T-helper 17 cell (primary cell): Measurements from ENCODE around the gene PPIA. TPM values are rescaled to one million over a fixed set of nuclear protein-coding genes. Genes with fewer than 3 reads are reported as not detected.
"Not testable (repeated sequence)": the region's sequence is repeated elsewhere in the genome, so short reads cannot be mapped to it uniquely, and the experiment has no call there.

Source experiments
- ATAC-seq: fragments of 150-1000 bp; cut with Tn5 transposase; 2 replicates; pipeline ENCODE4 v1.10.0; 2021; ENCODE audit warnings: mild to moderate bottlenecking, moderate library complexity
- DNase-seq, 3 donors: peaks; one replicate each; pipeline versions ENCODE4 v3.0.0 to v3.0.0-alpha.2; 2020 to 2021
- H3K9me3 ChIP-seq: one replicate; pipeline ENCODE4 v1.7.0; 2013; ENCODE audit warnings: low read length, mild to moderate bottlenecking; ENCODE audit not compliant: control insufficient read depth, poor library complexity, severe bottlenecking
- H3K27ac Mint-ChIP-seq: one replicate; pipeline ENCODE4 v1.8.0; 2022; ENCODE audit warnings: mild to moderate bottlenecking, moderate library complexity, mixed read lengths
- H3K27me3 Mint-ChIP-seq: one replicate; pipeline ENCODE4 v1.8.0; 2022; ENCODE audit warnings: mixed read lengths
- H3K36me3 Mint-ChIP-seq: one replicate; pipeline ENCODE4 v1.8.0; 2022; ENCODE audit warnings: low read depth, mixed read lengths
- H3K4me1 Mint-ChIP-seq: one replicate; pipeline ENCODE4 v1.8.0; 2022; ENCODE audit warnings: mild to moderate bottlenecking, mixed read lengths
- H3K4me3 Mint-ChIP-seq: one replicate; pipeline ENCODE4 v1.8.0; 2022; ENCODE audit warnings: mild to moderate bottlenecking, moderate library complexity, mixed read lengths
- total RNA-seq, 4 donors: library from RNA in 2 of 4; stranded (reverse) in 2 of 4; gene quantifications; one replicate each; pipeline ENCODE4 v1.2.3 and lab custom pipeline; 2022 to 2026

The PPIA gene
- total RNA-seq, 2 donors from 2014 or later: 691 to 692 TPM

DNA sequence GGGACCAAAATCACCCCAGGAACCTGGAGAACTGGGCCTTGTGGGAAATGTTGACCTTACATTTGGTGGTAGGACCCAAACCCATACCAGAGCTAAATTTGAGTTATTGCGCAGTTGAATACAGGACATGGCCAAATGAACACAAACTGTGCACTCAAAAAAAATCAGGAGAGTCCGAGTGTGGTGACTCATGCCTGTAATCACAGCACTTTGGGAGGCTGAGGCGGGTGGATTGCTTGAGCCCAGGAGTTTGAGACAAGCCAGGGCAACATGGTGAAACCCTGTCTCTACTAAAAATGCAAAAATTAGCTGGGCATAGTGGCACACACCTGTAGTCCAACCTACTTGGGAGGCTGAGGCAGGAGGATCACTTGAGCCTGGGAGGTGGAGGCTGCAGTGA lies 11.3 kb upstream of the PPIA start:
- H3K4me3 Mint-ChIP-seq, H3K9me3 ChIP-seq, H3K27ac Mint-ChIP-seq, DNase-seq, H3K36me3 Mint-ChIP-seq, ATAC-seq, H3K4me1 Mint-ChIP-seq, H3K27me3 Mint-ChIP-seq: not testable (repeated sequence)

DNA sequence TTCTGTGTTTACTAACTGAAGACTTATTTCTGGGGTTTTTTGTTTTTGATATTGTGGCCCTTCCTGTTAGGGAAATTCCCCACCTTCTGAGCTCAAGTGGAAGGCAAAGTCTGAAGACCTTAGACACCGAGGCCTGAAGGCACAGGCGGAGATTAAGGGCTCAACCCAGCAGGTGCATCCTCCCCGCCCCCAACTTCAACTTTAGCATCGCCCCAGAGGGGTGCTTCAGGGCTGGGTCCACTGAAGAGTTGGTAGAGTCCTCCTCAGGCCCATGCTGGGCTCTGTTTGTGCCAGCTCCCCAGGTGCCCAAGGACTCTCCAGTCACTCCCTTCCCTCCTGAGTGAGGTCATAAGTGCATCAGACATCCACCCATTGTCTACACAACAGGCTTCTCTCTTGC lies 9.4 kb upstream of the PPIA start:
- DNase-seq (no peak), ATAC-seq (peak; percentile 64)
- Mint-ChIP-seq H3K27ac (no peak overlapping the region), H3K36me3 (no peaks in the 10 kb centered on the region), H3K27me3 (no peaks in the 10 kb centered on the region), H3K4me1 (peaks cover 4% of the 10 kb centered on the region), H3K4me3 (no peak overlapping the region)
- H3K9me3 ChIP-seq: no peaks in the 10 kb centered on the region

DNA sequence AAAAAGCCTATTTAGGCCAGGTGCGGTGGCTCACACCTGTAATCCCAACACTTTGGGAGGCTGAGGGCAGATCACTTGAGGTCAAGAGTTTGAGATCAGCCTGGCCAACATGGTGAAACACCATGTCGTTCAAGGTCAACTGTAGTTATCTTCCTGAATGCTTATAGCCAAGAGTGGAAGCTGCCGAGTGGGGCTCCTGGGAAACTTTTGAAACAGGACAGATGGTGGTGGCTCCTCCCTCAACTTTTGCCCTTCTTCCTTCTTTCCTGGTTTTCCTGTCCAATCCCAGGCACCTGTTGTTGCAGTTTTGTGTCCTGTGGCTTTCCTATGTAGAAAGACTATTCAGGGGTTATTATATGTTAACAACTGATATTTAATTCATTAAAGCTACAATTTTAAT lies 8.7 kb upstream of the PPIA start:
- no peaks in the 10 kb centered on the region for H3K27me3 Mint-ChIP-seq
- ATAC-seq: no peak

DNA sequence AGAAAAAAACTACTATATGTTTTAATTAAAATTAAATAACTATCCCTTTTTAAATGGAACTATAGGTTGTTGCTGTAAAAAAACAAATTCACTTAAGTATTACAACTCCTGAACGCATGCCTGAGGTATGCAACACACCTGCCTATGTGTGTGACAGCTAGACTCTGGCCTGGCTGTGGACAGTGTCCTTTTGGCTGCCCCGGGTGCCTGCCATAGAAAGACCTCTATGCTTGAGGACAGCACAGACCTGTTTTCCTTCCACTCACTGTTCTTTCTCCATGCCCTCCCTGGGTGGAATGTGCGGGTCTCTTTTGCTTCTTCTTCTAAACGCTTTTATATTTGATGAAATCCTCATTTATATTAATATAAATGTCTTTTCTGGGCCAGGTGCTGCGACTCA lies 6.5 kb upstream of the PPIA start:
- Mint-ChIP-seq H3K27ac (no peak overlapping the region), H3K4me3 (no peak overlapping the region)

More for the DNA sequence above, 8.7 kb upstream of the PPIA start:
- DNase-seq: no peak
- Mint-ChIP-seq H3K4me1 (peaks cover 4% of the 10 kb centered on the region), H3K4me3 (no peak overlapping the region), H3K27ac (no peak overlapping the region), H3K36me3 (no peaks in the 10 kb centered on the region)
- no peaks in the 10 kb centered on the region for H3K9me3 ChIP-seq

DNA sequence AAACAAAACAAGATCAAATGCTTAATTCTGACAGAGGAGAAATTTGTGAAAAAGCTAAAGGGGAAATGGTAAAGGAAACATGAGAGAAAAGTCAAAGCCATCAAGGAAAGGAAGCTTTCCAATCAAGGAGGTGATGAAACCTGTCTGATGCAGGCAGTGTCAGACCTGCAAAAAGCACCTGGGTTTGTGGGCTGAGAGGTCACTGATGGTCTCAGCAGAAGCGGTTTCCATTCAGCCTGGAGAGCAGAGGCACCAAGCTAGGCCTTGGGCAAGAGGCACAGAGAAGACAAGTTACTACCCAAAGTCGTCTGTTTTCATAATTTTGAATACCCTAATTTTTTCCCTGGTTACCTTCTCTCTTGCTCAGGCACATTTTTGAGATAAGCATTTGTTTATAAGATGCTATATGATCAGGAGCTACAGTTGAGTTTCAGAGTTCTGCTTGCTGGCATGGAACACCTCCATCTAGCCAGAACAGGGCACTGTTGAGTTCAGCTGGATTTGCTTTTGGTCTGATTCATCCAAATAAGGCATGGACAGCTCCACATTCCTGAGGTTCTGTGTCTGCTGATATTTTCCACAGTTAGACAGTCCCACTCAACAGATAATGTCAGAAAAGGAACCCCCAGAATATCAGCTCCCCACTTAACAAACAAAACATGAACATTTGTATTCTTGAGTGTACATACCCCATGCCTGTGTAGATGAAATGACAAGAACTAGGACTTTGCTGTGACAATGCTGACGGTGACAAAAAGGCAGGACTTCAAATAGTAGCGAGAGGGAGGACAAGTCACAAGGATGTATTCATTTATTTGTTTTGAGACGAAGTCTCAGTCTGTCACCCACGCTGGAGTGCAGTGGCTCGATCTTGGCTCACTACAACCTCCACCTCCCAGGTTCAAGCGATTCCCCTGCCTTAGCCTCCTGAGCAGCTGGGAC lies 4.9 kb upstream of the PPIA start:
- no peak for DNase-seq
- Mint-ChIP-seq H3K4me3 (no peak overlapping the region), H3K27ac (peak overlapping the region; percentile 80), H3K36me3 (no peaks in the 10 kb centered on the region), H3K27me3 (no peaks in the 10 kb centered on the region), H3K4me1 (peaks cover 6% of the 10 kb centered on the region)
- ATAC-seq: no peak
- no peaks in the 10 kb centered on the region for H3K9me3 ChIP-seq

More for the DNA sequence above, 6.5 kb upstream of the PPIA start:
- no peak for DNase-seq
- H3K27me3 Mint-ChIP-seq: no peaks in the 10 kb centered on the region
- peaks cover 4% of the 10 kb centered on the region for H3K4me1 Mint-ChIP-seq
- no peak for ATAC-seq
- no peaks in the 10 kb centered on the region for H3K9me3 ChIP-seq
- no peaks in the 10 kb centered on the region for H3K36me3 Mint-ChIP-seq

DNA sequence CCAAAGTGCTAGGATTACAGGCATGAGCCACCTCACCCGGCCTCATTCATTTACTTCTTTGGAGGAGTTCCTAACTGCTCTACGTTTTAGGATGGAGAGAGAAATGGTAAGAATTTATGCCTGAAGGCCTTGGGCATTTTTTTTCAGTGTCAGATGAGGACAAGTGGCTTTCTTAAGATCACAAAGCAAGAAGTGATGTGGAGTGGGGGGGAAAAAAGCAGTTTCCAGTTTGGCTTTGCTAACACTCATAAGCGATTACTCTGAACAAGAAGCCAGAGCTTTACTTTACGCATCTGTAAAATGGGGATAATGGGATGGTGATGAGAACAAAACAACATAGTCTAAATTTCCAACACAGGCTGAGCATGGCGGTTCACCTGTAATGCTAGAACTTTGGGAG lies 2.6 kb upstream of the PPIA start:
- H3K36me3 Mint-ChIP-seq: no peaks in the 10 kb centered on the region
- no peak for DNase-seq
- H3K4me3 Mint-ChIP-seq: no peak overlapping the region
- ATAC-seq: no peak
- H3K4me1 Mint-ChIP-seq: peaks cover 18% of the 10 kb centered on the region
- no peak overlapping the region for H3K27ac Mint-ChIP-seq
- H3K9me3 ChIP-seq: no peaks in the 10 kb centered on the region
- H3K27me3 Mint-ChIP-seq: no peaks in the 10 kb centered on the region

DNA sequence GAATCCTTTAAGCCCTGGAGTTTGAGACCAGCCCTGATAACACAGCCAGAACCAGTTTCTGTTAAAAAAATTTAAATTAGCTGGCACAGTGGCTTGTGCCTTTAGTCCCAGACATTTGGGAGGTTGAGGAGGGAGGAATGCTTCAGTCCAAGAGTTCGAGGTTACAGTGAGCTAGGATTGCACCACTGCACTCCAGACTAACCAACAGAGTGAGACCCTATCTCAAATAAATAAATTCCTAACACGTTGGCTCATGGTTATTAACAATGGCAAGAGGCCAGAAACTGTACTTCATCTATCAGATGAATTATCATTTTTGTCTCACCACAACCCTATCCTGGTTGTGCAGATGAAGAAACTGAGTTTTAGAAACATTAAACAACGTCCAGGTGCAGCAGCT lies 2.1 kb upstream of the PPIA start:
- Mint-ChIP-seq H3K36me3 (no peaks in the 10 kb centered on the region), H3K27me3 (no peaks in the 10 kb centered on the region), H3K4me1 (peaks cover 18% of the 10 kb centered on the region), H3K27ac (no peak overlapping the region), H3K4me3 (no peak overlapping the region)
- H3K9me3 ChIP-seq: no peaks in the 10 kb centered on the region
- no peak for ATAC-seq
- DNase-seq: no peak

DNA sequence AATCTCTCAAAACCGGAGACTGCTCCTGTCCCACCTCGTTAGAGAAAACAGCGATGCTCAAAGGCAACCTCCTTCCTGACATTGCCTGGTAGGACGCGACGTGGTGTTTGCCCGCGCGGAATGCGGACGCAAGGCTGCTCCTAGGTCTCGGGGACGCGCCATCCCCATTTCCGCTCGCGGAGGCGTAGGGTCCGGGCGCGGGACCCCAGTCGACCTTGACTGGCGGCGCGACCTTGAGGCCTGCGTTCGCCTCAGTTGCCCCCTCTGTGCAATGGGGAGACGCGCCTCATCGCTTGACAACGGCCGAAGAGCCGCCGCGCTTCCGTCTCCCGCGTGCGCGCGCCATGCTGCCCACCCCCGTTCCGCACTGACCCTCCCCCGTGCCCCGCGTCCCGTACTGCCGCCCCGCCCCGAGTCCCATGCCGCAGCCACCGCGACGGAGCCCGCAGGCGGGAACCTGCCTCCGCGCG lies 412 bp upstream of the PPIA start:
- Mint-ChIP-seq H3K27me3 (no peaks in the 10 kb centered on the region), H3K4me1 (peaks cover 23% of the 10 kb centered on the region), H3K27ac (peak overlapping the region; percentile 97), H3K4me3 (peak overlapping the region; percentile 98), H3K36me3 (peaks cover 6% of the 10 kb centered on the region)
- ATAC-seq (peak; percentile 22), DNase-seq (no peak)
- no peaks in the 10 kb centered on the region for H3K9me3 ChIP-seq

DNA sequence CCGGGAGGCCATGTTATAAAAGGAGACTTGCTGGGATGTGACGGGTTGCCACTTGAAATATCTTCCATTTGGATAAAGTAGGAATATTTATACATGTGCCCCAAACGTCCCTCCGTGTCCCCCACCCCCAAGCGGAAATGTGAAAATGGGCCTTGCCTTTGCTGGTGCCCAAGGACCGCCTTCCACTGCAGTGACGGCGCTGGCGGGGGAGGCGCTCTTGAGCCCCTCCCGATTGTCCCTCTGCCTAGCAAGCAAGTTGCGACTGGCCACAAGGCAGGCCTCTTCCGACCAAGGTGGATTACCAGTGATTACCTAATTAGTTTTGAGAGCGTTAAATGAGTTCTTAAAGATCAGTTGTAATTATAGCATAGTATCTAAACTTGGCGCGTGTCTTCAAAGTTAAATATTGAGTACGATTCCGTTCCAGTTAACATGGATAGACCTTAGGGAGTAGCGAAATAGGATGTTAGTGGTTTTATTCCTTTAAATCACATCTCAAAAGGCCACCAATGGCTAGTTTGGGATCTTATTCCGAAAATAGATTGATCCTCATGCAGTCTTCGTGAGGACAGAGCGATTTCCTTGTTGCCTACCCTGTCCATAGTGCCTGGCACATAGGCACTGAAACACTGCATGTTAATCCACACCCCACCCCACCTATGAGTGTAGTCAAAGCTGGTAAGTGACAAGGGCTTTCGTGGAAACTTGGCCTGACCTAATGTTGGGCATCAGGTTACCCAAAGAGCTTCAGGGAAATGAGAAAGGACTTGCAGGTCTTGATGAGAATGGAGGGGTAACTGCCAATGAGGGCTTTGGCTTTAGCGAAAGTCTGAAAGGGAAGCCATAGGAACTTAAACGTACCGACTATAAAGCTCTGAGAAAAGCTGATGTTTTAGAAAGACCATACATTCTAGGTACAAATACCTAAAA lies 1.1 kb downstream of the PPIA start:
- peak overlapping the region; percentile 98 for H3K4me3 Mint-ChIP-seq
- no peaks in the 10 kb centered on the region for H3K27me3 Mint-ChIP-seq
- DNase-seq (peak; percentile 69 to 76 (median 69)), ATAC-seq (peak; percentile 61)
- H3K36me3 Mint-ChIP-seq: peaks cover 6% of the 10 kb centered on the region
- H3K27ac Mint-ChIP-seq: peak overlapping the region; percentile 97
- no peaks in the 10 kb centered on the region for H3K9me3 ChIP-seq
- peaks cover 24% of the 10 kb centered on the region for H3K4me1 Mint-ChIP-seq

DNA sequence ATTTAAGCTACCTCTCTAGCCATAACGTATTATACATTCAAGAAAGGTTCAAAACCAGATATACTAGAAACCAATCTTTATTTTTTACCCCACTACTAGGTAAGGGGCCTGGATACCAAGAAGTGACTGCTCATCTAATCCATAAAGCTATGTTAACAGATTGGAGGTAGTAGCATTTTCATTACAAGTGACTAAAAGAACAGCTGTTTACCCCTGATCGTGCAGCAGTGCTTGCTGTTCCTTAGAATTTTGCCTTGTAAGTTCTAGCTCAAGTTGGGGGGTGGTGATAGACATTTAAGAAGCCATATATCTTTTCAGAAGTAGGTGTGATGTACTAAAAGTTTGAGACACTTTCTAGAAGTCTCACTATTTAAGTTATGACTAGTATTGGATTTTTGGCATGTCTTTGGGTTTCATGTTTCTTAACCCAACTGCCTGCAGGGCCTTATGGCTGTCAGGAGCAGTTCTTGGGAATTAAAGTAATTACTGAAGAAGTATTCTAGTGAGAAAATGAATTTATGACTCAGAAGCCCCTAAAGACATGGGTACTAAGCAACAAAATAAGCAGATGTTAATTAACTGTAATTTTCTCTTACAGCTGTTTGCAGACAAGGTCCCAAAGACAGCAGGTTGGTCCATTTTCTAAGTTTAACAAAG lies 2.3 kb downstream of the PPIA start:
- H3K4me1 Mint-ChIP-seq: peaks cover 24% of the 10 kb centered on the region
- H3K27ac Mint-ChIP-seq: peak overlapping the region; percentile 97
- H3K4me3 Mint-ChIP-seq: peak overlapping the region; percentile 98
- peaks cover 8% of the 10 kb centered on the region for H3K36me3 Mint-ChIP-seq
- ATAC-seq: no peak
- no peaks in the 10 kb centered on the region for H3K27me3 Mint-ChIP-seq
- H3K9me3 ChIP-seq: no peaks in the 10 kb centered on the region
- no peak for DNase-seq

DNA sequence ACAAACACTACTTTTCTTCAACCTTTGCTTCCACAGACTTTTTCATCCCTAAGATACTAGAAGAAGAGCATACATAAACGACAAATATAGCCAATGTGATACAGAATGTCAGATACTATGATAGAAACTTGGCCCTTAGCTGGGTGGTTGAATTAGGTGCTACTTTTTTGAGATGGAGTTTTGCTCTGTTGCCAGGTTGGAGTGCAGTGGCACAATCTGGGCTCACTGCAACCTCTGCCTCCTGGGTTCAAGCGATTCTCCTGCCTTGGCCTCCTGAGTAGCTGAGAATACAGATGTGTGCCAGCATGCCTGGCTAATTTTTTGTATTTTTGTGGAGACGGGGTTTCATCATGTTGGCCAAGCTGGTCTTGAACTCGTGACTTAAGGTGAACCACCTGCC lies 3.5 kb downstream of the PPIA start:
- H3K27ac Mint-ChIP-seq: peak overlapping the region; percentile 83
- H3K9me3 ChIP-seq: no peaks in the 10 kb centered on the region
- DNase-seq: no peak
- H3K36me3 Mint-ChIP-seq: peaks cover 8% of the 10 kb centered on the region
- peaks cover 24% of the 10 kb centered on the region for H3K4me1 Mint-ChIP-seq
- ATAC-seq: no peak
- no peak overlapping the region for H3K4me3 Mint-ChIP-seq
- H3K27me3 Mint-ChIP-seq: no peaks in the 10 kb centered on the region

DNA sequence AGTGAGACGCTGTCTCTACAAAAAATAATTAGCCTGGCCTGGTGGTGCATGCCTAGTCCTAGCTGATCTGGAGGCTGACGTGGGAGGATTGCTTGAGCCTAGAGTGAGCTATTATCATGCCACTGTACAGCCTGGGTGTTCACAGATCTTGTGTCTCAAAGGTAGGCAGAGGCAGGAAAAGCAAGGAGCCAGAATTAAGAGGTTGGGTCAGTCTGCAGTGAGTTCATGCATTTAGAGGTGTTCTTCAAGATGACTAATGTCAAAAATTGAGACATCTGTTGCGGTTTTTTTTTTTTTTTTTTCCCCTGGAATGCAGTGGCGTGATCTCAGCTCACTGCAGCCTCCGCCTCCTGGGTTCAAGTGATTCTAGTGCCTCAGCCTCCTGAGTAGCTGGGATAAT lies 5.4 kb downstream of the PPIA start:
- H3K36me3 Mint-ChIP-seq: peaks cover 8% of the 10 kb centered on the region
- no peaks in the 10 kb centered on the region for H3K27me3 Mint-ChIP-seq
- peak overlapping the region; percentile 83 for H3K27ac Mint-ChIP-seq
- no peak for ATAC-seq
- H3K9me3 ChIP-seq: no peaks in the 10 kb centered on the region
- H3K4me1 Mint-ChIP-seq: peaks cover 21% of the 10 kb centered on the region
- no peak overlapping the region for H3K4me3 Mint-ChIP-seq
- DNase-seq: no peak
